HCT116 (cell line): ENCODE results near the gene HINT2. TPM values are rescaled to one million over a fixed set of nuclear protein-coding genes. Genes with fewer than 3 reads are reported as not detected.

Experiments used
- ATAC-seq: fragments of 200-7000 bp; cut with Tn5 transposase; 2 replicates; pipeline ENCODE4 v1.9.1; 2020; ENCODE audit warnings: mild to moderate bottlenecking, moderate library complexity
- BruUV-seq: library from RNA; stranded (reverse); fragments of 400-500 nt; replicated peaks from 2 replicates; lab custom pipeline; 2021; lab: Mats Ljungman, UMichigan
- CTCF ChIA-PET: fragments of 300-600 bp; sonication (Branson Sonifier 250); formaldehyde crosslinking; loops from one replicate; lab custom pipeline; 2021; ENCODE audit warnings: antibody characterized with exemption; lab: Charles Lee
- POLR2A ChIA-PET: fragments of 300-600, 350-600 bp; sonication (Branson Sonifier 250); formaldehyde crosslinking; loops from one replicate; lab custom pipeline; 2021; ENCODE audit warnings: antibody characterized with exemption; lab: Charles Lee
- RAD21 ChIA-PET, 2 experiments: fragments of 300-600 bp; sonication (Branson Sonifier 250); formaldehyde crosslinking; loops; one replicate each; lab custom pipeline; 2023; ENCODE audit warnings: low total read pairs in 2 of 2; ENCODE audit not compliant: uncharacterized antibody in 2 of 2, unreplicated experiment in 2 of 2, low non-redundant PET in 1 of 2; lab: Charles Lee
- DNase-seq: peaks from one replicate; pipeline ENCODE4 v3.0.0-alpha.2; 2010; ENCODE audit warnings: low read depth, low spot score
- H2AFZ ChIP-seq: fragments of 200-600 bp; shearing (Covaris generic), sonication (generic); 2 replicates; pipeline ENCODE4 v1.6.1; 2017; ENCODE audit warnings: low read depth, mixed run types, mixed read lengths, antibody characterized with exemption, low read length; ENCODE audit not compliant: poor library complexity, severe bottlenecking
- H3K27ac ChIP-seq: 2 replicates; pipeline ENCODE4 v1.5.1; 2012; ENCODE audit warnings: low read depth, low read length
- H3K27me3 ChIP-seq: fragments of 200-600 bp; sonication (generic); 2 replicates; pipeline ENCODE4 v1.6.1; 2016; ENCODE audit warnings: mixed run types, low read length, mixed read lengths; ENCODE audit not compliant: insufficient read depth
- H3K36me3 ChIP-seq, 2 experiments: fragments of 200-500 bp in 1 of 2; fragments of 200-600 bp in 1 of 2; sonication (Bioruptor generic) in 1 of 2; sonication (generic) in 1 of 2; 2 replicates each; pipeline versions ENCODE4 v1.5.1 to v1.6.1; 2014 to 2016; ENCODE audit warnings: low read length in 2 of 2, inconsistent platforms in 1 of 2, mixed read lengths in 1 of 2, mixed run types in 1 of 2; ENCODE audit not compliant: insufficient read depth in 2 of 2, control insufficient read depth in 1 of 2
- H3K4me1 ChIP-seq, 2 experiments: fragments of 200-600 bp in 1 of 2; sonication (generic) in 1 of 2; 2 replicates each; pipeline versions ENCODE4 v1.5.1 to v1.6.1; 2012 to 2017; ENCODE audit warnings: low read length in 2 of 2, inconsistent platforms in 1 of 2, mild to moderate bottlenecking in 1 of 2, mixed read lengths in 1 of 2, mixed run types in 1 of 2, moderate library complexity in 1 of 2; ENCODE audit not compliant: insufficient read depth in 2 of 2, control insufficient read depth in 1 of 2
- H3K4me2 ChIP-seq: fragments of 200-600 bp; sonication (generic); 2 replicates; pipeline ENCODE4 v1.6.1; 2017; ENCODE audit warnings: mixed run types, low read length, mixed read lengths
- H3K4me3 ChIP-seq, 2 experiments: fragments of 200-600 bp in 1 of 2; sonication (generic) in 1 of 2; replicated peaks in 1 of 2; 2 replicates each; pipeline ENCODE4 v1.5.1; 2011 to 2016; ENCODE audit warnings: low read length in 2 of 2, control low read depth in 1 of 2, low read depth in 1 of 2, mild to moderate bottlenecking in 1 of 2, mixed read lengths in 1 of 2, mixed run types in 1 of 2
- H3K79me2 ChIP-seq: fragments of 200-600 bp; sonication (generic); 2 replicates; pipeline ENCODE4 v1.6.1; 2017; ENCODE audit warnings: mild to moderate bottlenecking, mixed run types, low read length, moderate library complexity, mixed read lengths; ENCODE audit not compliant: insufficient read depth
- H3K9ac ChIP-seq: fragments of 200-600 bp; sonication (generic); 2 replicates; pipeline ENCODE4 v1.6.1; 2016; ENCODE audit warnings: low read length, mixed read lengths
- H3K9me2 ChIP-seq: fragments of 200-600 bp; sonication (generic), shearing (Covaris generic); 2 replicates; pipeline ENCODE4 v1.6.1; 2017; ENCODE audit warnings: mixed run types, mild to moderate bottlenecking, moderate library complexity; ENCODE audit not compliant: insufficient read depth
- H3K9me3 ChIP-seq, 2 experiments: fragments of 200-500 bp in 1 of 2; fragments of 200-600 bp in 1 of 2; sonication (Bioruptor generic) in 1 of 2; sonication (generic) in 1 of 2; 2 replicates each; pipeline ENCODE4 v1.6.1; 2014 to 2017; ENCODE audit warnings: low read length in 2 of 2, mixed read lengths in 2 of 2, inconsistent platforms in 1 of 2, low read depth in 1 of 2, mild to moderate bottlenecking in 1 of 2, mixed run types in 1 of 2, moderate library complexity in 1 of 2; ENCODE audit not compliant: control insufficient read depth in 1 of 2, insufficient read depth in 1 of 2
- H4K20me1 ChIP-seq: fragments of 200-600 bp; sonication (generic), shearing (Covaris generic); 2 replicates; pipeline ENCODE4 v1.6.1; 2017; ENCODE audit warnings: mixed run types, mild to moderate bottlenecking, moderate library complexity; ENCODE audit not compliant: insufficient read depth
- CEBPB ChIP-seq: IDR thresholded peaks from 2 replicates; pipeline ENCODE4 v1.6.1; 2012; ENCODE audit warnings: low read depth
- ELF1 ChIP-seq: IDR thresholded peaks from 2 replicates; pipeline ENCODE4 v1.6.1; 2012; ENCODE audit warnings: low read depth, borderline replicate concordance
- EZH2 ChIP-seq: fragments of 200-600 bp; sonication (generic); IDR thresholded peaks from 2 replicates; pipeline ENCODE4 v1.6.1; 2017; ENCODE audit warnings: antibody characterized with exemption, mixed run types
- FOSL1 ChIP-seq: IDR thresholded peaks from 2 replicates; pipeline ENCODE4 v1.6.1; 2012; ENCODE audit warnings: low read depth
- POLR2AphosphoS5 ChIP-seq: IDR thresholded peaks from 2 replicates; pipeline ENCODE4 v1.6.1; 2011; ENCODE audit warnings: mild to moderate bottlenecking, low read depth, low read length, moderate library complexity
- RAD21 ChIP-seq: IDR thresholded peaks from 2 replicates; pipeline ENCODE4 v1.6.1; 2012; ENCODE audit warnings: low read depth, mild to moderate bottlenecking
- TCF7L2 ChIP-seq: IDR thresholded peaks from 2 replicates; pipeline ENCODE4 v1.7.0; 2011; ENCODE audit warnings: borderline replicate concordance, inconsistent platforms; ENCODE audit not compliant: insufficient read depth, insufficient read length; ENCODE audit errors: extremely low read depth
- YY1 ChIP-seq: IDR thresholded peaks from 2 replicates; pipeline ENCODE4 v1.6.1; 2011; ENCODE audit warnings: low read length, low read depth, moderate library complexity, mild to moderate bottlenecking; ENCODE audit not compliant: insufficient replicate concordance; ENCODE audit errors: extremely low read depth
- ZFX ChIP-seq: fragments of 450-650 bp; IDR thresholded peaks from 2 replicates; pipeline ENCODE4 v1.6.1; 2017
- ZNF274 ChIP-seq: fragments of 200-500 bp; sonication (Bioruptor generic); IDR thresholded peaks from 2 replicates; pipeline ENCODE4 v1.6.1; 2014; ENCODE audit warnings: mild to moderate bottlenecking, low read depth, low read length, inconsistent platforms
- intact Hi-C: fragments of 100-400 bp; cut with micrococcal nuclease; formaldehyde crosslinking; loops from 2 replicates; pipeline ENCODE4 v1.10.0; 2022
- total RNA-seq: library from RNA; stranded (reverse); gene quantifications from one replicate; pipeline ENCODE4 v1.2.1, GENCODE V29; 2021; ENCODE audit not compliant: unreplicated experiment
- TF ChIP-seq, protein P1 (sequence below): IDR thresholded peaks from 2 replicates; pipeline ENCODE4 v1.6.1; 2012
- TF ChIP-seq, protein P2 (sequence below), 3 experiments: fragments of 200-600 bp in 1 of 3; sonication (generic) in 1 of 3; IDR thresholded peaks in 2 of 3; conservative IDR thresholded peaks in 1 of 3; 2 replicates each; pipeline ENCODE4 v1.5.1; 2012 to 2017; ENCODE audit warnings: low read depth in 2 of 3, low read length in 2 of 3, antibody characterized with exemption in 1 of 3, borderline replicate concordance in 1 of 3, control low read depth in 1 of 3, mild to moderate bottlenecking in 1 of 3, mixed read lengths in 1 of 3, mixed run types in 1 of 3, moderate library complexity in 1 of 3; ENCODE audit not compliant: insufficient read depth in 1 of 3

HINT2 gene
- total RNA-seq, 1 experiment from 2014 or later, result 49.0 TPM

DNA sequence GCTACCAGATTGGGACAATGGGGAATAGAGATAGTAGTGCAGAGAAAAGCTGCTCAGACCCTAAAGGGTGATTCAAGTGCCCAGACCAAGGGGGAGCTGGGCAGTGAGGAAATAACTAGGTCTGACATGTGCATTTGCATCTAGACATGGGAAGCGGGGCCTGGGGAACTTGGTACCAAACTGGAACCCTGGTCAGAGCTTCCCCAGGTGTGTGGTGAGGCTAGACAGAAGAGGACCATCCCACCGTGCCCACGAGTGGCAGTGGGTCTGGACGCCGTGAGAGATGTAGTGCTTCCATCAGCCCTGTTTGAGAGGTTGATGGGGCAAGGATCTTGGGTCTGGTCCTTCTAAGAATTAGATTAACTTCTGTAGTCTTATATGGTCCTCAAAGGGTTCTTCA is 21.8 kb upstream of the HINT2 start (continued):
- TF ChIP-seq RAD21, result no peak
- TF ChIP-seq FOSL1, result no peak
- TF ChIP-seq YY1, result no peak
- no peak for TF ChIP-seq CEBPB
- TF ChIP-seq, protein P1, sequence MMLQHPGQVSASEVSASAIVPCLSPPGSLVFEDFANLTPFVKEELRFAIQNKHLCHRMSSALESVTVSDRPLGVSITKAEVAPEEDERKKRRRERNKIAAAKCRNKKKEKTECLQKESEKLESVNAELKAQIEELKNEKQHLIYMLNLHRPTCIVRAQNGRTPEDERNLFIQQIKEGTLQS, result no peak
- no peak for TF ChIP-seq ELF1
- no peak for TF ChIP-seq TCF7L2

DNA sequence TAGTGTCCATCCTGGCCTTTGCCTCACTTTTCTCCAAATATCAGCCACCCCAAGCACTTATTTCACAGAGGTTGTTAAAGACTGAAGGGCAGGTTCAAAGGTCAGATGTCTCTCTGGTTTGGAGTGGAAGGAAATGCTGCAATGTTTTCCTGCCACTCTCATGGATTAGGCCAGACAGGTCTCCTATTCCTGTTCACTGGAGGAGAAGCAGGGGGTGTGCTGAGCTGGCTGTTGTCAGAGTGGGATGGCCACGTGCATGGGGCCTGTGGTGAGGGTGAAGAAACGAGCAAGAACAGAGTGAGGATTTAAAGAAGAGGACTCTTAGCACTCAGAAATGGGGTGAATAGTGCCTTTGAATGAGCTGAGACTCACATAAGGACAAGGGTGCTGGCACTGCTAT is 20.9 kb upstream of the HINT2 start:
- no peaks in the 10 kb centered on the region for H4K20me1 ChIP-seq
- peaks cover 0 to 11% of the 10 kb centered on the region in 2 experiments; a peak in 1 of 4 replicates for H3K4me1 ChIP-seq
- no peak for TF ChIP-seq ELF1
- no peak for TF ChIP-seq FOSL1
- no peak for TF ChIP-seq CEBPB
- no peak for TF ChIP-seq ZFX
- TF ChIP-seq POLR2AphosphoS5, result no peak
- TF ChIP-seq EZH2, result no peak
- TF ChIP-seq, protein P2, sequence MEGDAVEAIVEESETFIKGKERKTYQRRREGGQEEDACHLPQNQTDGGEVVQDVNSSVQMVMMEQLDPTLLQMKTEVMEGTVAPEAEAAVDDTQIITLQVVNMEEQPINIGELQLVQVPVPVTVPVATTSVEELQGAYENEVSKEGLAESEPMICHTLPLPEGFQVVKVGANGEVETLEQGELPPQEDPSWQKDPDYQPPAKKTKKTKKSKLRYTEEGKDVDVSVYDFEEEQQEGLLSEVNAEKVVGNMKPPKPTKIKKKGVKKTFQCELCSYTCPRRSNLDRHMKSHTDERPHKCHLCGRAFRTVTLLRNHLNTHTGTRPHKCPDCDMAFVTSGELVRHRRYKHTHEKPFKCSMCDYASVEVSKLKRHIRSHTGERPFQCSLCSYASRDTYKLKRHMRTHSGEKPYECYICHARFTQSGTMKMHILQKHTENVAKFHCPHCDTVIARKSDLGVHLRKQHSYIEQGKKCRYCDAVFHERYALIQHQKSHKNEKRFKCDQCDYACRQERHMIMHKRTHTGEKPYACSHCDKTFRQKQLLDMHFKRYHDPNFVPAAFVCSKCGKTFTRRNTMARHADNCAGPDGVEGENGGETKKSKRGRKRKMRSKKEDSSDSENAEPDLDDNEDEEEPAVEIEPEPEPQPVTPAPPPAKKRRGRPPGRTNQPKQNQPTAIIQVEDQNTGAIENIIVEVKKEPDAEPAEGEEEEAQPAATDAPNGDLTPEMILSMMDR (IDR thresholded peaks at IDR 0.05 in 2 of 3, conservative IDR thresholded peaks at IDR 0.05 in 1 of 3; ENCODE audit: borderline replicate concordance in 1 of 3, insufficient read depth in 1 of 3, low read depth in 2 of 3, low read length in 2 of 3), result no peak
- no peak for TF ChIP-seq ZNF274
- no peaks in the 10 kb centered on the region for H3K9me2 ChIP-seq
- no peak overlapping the region for H2AFZ ChIP-seq
- no peak overlapping the region for H3K9ac ChIP-seq
- DNase-seq, result no peak
- ATAC-seq, result no peak
- intact Hi-C loops, result loop anchor here (2.0 kb wide), 2 partner anchors 45 to 69 kb away; partner anchors contain the start of gene NPR2
- no peaks in the 10 kb centered on the region for H3K79me2 ChIP-seq
- H3K4me2 ChIP-seq, result no peak overlapping the region
- no peaks in the 10 kb centered on the region for H3K36me3 ChIP-seq
- CTCF ChIA-PET, result interaction anchor here (0.5 to 2.4 kb wide), 9 partner anchors 8 to 79 kb away, joined by 3 to 12 read pairs (median 5); no protein-coding TSS in a partner anchor
- POLR2A ChIA-PET, result interaction anchor here (0.9 kb wide), 1 partner anchor 37 kb away, joined by 3 read pairs; no protein-coding TSS in a partner anchor
- RAD21 ChIA-PET, result no interaction called here
- no TSS peak for BruUV-seq
- no peak overlapping the region for H3K4me3 ChIP-seq
- no peaks in the 10 kb centered on the region for H3K27me3 ChIP-seq
- no peaks in the 10 kb centered on the region for H3K9me3 ChIP-seq
- H3K27ac ChIP-seq, result no peak overlapping the region
